Gastroesophageal sphincter (tissue), 4 donors: ENCODE data around the gene ABHD4. TPM values are rescaled to one million over a fixed set of nuclear protein-coding genes. Genes with fewer than 3 reads are reported as not detected.

ENCODE experiments used
- ATAC-seq: fragments of 150-250 bp; one replicate; pipeline ENCODE4 v1.9.1; 2016; ENCODE audit warnings: mild to moderate bottlenecking, moderate library complexity
- H3K27ac ChIP-seq, 4 donors: fragments of 200-600 bp; sonication (generic) in 3 of 4; 1 replicate in 3 of 4; 2 replicates in 1 of 4; pipeline ENCODE4 v1.5.1; 2016 to 2019
- H3K27me3 ChIP-seq: fragments of 200-600 bp; sonication (generic); one replicate; pipeline ENCODE4 v1.5.1; 2019
- H3K36me3 ChIP-seq, 2 donors: fragments of 200-600 bp; sonication (generic); one replicate each; pipeline ENCODE4 v1.5.1; 2019; ENCODE audit warnings: control low read depth in 1 of 2
- H3K4me1 ChIP-seq, 3 donors: fragments of 200-600 bp; sonication (generic); 1 replicate in 2 of 3; 2 replicates in 1 of 3; pipeline ENCODE4 v1.5.1; 2016 to 2019; ENCODE audit warnings: control low read depth in 2 of 3
- H3K4me3 ChIP-seq, 2 donors: fragments of 200-600 bp; sonication (generic); one replicate each; pipeline ENCODE4 v1.5.1; 2019; ENCODE audit warnings: mild to moderate bottlenecking in 1 of 2, moderate library complexity in 1 of 2
- H3K9me3 ChIP-seq, 3 donors: fragments of 200-600 bp; sonication (generic); one replicate each; pipeline ENCODE4 v1.5.1; 2017 to 2019; ENCODE audit warnings: control low read depth in 2 of 3
- EP300 ChIP-seq: sonication (generic); formaldehyde crosslinking; IDR thresholded peaks from one replicate; pipeline ENCODE4 v1.6.1; 2017; ENCODE audit warnings: antibody characterized with exemption, mild to moderate bottlenecking
- POLR2A ChIP-seq, 2 donors: fragments of 450-650 bp; IDR thresholded peaks; one replicate each; pipeline ENCODE4 v1.6.1; 2017; ENCODE audit warnings: antibody characterized with exemption in 2 of 2, mild to moderate bottlenecking in 2 of 2, moderate library complexity in 1 of 2
- POLR2AphosphoS5 ChIP-seq: sonication (generic); formaldehyde crosslinking; IDR thresholded peaks from one replicate; pipeline ENCODE4 v1.6.1; 2017; ENCODE audit warnings: antibody characterized with exemption
- WGBS, 2 donors: methylation state at CpG; one replicate each; pipeline ENCODE4 v1.1.5; 2018; ENCODE audit warnings: low coverage in 1 of 2; 5-methylcytosine and 5-hydroxymethylcytosine counted together
- total RNA-seq, 4 donors: library from RNA; depleted of rRNA; stranded (reverse); fragments of >200 nt; gene quantifications; one replicate each; pipeline ENCODE4 v1.1.0, GENCODE V29; 2016
- TF ChIP-seq, protein P1 (sequence below), 4 experiments: fragments of 200-600 bp in 2 of 4; fragments of 450-650 bp in 2 of 4; sonication (generic) in 1 of 4; IDR thresholded peaks; one replicate each; pipeline ENCODE4 v1.5.1; 2017 to 2019; ENCODE audit warnings: antibody characterized with exemption in 4 of 4, mild to moderate bottlenecking in 2 of 4, moderate library complexity in 2 of 4

The ABHD4 gene, protein sequence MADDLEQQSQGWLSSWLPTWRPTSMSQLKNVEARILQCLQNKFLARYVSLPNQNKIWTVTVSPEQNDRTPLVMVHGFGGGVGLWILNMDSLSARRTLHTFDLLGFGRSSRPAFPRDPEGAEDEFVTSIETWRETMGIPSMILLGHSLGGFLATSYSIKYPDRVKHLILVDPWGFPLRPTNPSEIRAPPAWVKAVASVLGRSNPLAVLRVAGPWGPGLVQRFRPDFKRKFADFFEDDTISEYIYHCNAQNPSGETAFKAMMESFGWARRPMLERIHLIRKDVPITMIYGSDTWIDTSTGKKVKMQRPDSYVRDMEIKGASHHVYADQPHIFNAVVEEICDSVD
- total RNA-seq = 10 to 100 TPM; 23.8 to 42.0 (median 31.0) TPM

- no peaks in the 10 kb centered on the region for H3K9me3 ChIP-seq
Observed at GRCh38 chr14:22598099-22598895, at the start of gene ABHD4. TSS of gene ABHD4 (plus strand) at chr14:22598300. CDS start at chr14:22598307, 7 bp downstream.

DNA sequence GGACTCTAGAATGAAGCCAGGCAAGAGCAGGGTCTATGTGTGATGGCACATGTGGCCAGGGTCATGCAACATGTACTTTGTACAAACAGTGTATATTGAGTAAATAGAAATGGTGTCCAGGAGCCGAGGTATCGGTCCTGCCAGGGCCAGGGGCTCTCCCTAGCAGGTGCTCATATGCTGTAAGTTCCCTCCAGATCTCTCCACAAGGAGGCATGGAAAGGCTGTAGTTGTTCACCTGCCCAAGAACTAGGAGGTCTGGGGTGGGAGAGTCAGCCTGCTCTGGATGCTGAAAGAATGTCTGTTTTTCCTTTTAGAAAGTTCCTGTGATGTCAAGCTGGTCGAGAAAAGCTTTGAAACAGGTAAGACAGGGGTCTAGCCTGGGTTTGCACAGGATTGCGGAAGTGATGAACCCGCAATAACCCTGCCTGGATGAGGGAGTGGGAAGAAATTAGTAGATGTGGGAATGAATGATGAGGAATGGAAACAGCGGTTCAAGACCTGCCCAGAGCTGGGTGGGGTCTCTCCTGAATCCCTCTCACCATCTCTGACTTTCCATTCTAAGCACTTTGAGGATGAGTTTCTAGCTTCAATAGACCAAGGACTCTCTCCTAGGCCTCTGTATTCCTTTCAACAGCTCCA is 48.7 kb upstream of the ABHD4 start:
- 82 to 100% methylated on average over 2 to 4 of the region's 6 CpGs for WGBS, 2 donors
- no peaks in the 10 kb centered on the region for H3K9me3 ChIP-seq
- no peaks in the 10 kb centered on the region for H3K36me3 ChIP-seq
- TF ChIP-seq POLR2A (IDR thresholded peaks at IDR 0.05) = no peak
- ATAC-seq = no peak
- H3K27me3 ChIP-seq = no peaks in the 10 kb centered on the region
- H3K4me3 ChIP-seq = no peak overlapping the region
- no peak overlapping the region for H3K27ac ChIP-seq
- H3K4me1 ChIP-seq = peaks cover 0 to 16% (median 9%) of the 10 kb centered on the region in 3 donors

More at GRCh38 chr14:22598099-22598895, at the start of gene ABHD4:
- Histone ChIP-seq H3K4me3 (peak within 1 kb of the TSS; percentile 80 to 93), H3K27me3 (no peaks in the 10 kb centered on the region), H3K27ac (peak within 1 kb of the TSS; percentile 85 to 94 (median 87)), H3K36me3 (peaks cover 0 to 20% of the 10 kb centered on the region in 2 donors), H3K4me1 (peaks cover 5 to 31% (median 14%) of the 10 kb centered on the region in 3 donors)
- 0% methylated on average over 4 to 6 of the region's 49 CpGs for WGBS, 2 donors
- peak; percentile 94 for ATAC-seq
- TF ChIP-seq EP300 (no peak), POLR2AphosphoS5 (peak; percentile 79), POLR2A (IDR thresholded peaks at IDR 0.05) (peak in 1 of 2 donors; percentile 70)
- TF ChIP-seq, protein P1, sequence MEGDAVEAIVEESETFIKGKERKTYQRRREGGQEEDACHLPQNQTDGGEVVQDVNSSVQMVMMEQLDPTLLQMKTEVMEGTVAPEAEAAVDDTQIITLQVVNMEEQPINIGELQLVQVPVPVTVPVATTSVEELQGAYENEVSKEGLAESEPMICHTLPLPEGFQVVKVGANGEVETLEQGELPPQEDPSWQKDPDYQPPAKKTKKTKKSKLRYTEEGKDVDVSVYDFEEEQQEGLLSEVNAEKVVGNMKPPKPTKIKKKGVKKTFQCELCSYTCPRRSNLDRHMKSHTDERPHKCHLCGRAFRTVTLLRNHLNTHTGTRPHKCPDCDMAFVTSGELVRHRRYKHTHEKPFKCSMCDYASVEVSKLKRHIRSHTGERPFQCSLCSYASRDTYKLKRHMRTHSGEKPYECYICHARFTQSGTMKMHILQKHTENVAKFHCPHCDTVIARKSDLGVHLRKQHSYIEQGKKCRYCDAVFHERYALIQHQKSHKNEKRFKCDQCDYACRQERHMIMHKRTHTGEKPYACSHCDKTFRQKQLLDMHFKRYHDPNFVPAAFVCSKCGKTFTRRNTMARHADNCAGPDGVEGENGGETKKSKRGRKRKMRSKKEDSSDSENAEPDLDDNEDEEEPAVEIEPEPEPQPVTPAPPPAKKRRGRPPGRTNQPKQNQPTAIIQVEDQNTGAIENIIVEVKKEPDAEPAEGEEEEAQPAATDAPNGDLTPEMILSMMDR (IDR thresholded peaks at IDR 0.05) = no peak

DNA sequence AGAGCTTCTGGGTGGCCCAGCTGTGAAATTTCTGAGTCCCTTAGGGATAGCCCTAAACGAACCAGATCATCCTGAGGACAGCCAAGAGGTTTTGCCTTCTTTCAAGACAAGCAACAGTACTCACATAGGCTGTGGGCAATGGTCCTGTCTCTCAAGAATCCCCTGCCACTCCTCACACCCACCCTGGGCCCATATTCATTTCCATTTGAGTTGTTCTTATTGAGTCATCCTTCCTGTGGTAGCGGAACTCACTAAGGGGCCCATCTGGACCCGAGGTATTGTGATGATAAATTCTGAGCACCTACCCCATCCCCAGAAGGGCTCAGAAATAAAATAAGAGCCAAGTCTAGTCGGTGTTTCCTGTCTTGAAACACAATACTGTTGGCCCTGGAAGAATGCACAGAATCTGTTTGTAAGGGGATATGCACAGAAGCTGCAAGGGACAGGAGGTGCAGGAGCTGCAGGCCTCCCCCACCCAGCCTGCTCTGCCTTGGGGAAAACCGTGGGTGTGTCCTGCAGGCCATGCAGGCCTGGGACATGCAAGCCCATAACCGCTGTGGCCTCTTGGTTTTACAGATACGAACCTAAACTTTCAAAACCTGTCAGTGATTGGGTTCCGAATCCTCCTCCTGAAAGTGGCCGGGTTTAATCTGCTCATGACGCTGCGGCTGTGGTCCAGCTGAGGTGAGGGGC is 48.0 kb upstream of the ABHD4 start:
- Histone ChIP-seq H3K9me3 (no peaks in the 10 kb centered on the region), H3K36me3 (no peaks in the 10 kb centered on the region), H3K4me3 (no peak overlapping the region), H3K27ac (no peak overlapping the region), H3K4me1 (peaks cover 0 to 16% (median 9%) of the 10 kb centered on the region in 3 donors), H3K27me3 (no peaks in the 10 kb centered on the region)
- no peak for TF ChIP-seq POLR2AphosphoS5
- TF ChIP-seq, protein P1 (IDR thresholded peaks at IDR 0.05) = no peak
- no peak for ATAC-seq
- WGBS, 2 donors = 47 to 54% methylated on average over 6 to 7 of the region's 11 CpGs

GRCh38 chr14:22551605-22551997 is 46.5 kb upstream of the ABHD4 start:
- peaks cover 0 to 20% (median 5%) of the 10 kb centered on the region in 3 donors for H3K4me1 ChIP-seq
- no peak for ATAC-seq
- no peak overlapping the region for H3K27ac ChIP-seq
- no peaks in the 10 kb centered on the region for H3K36me3 ChIP-seq
- no peaks in the 10 kb centered on the region for H3K27me3 ChIP-seq
- H3K4me3 ChIP-seq = no peak overlapping the region
- H3K9me3 ChIP-seq = no peaks in the 10 kb centered on the region
- no peak for TF ChIP-seq POLR2A (IDR thresholded peaks at IDR 0.05)
- TF ChIP-seq POLR2AphosphoS5 = no peak
- TF ChIP-seq EP300 = no peak
- TF ChIP-seq, protein P1 (IDR thresholded peaks at IDR 0.05) = no peak
- WGBS, 2 donors = 52 to 62% methylated on average over 3 to 5 of the region's 5 CpGs
